ENCODE data around the gene RAPGEF1. TPM values are rescaled to one million over a fixed set of nuclear protein-coding genes. Genes with fewer than 3 reads are reported as not detected.

The RAPGEF1 gene
- total and polyA plus RNA-seq, 2 of the 13 experiments (the other 11 are each of a cell fraction or from before 2014, with no cell fraction given) = 21.2 to 38.9 TPM

GRCh38 chr9:131673531-131673930 lies 66.3 kb downstream of the RAPGEF1 start:
- Histone ChIP-seq H2AFZ (ENCODE audit: low read length) (no peak overlapping the region), H3K4me3 (replicated peaks in 1 of 3; ENCODE audit: insufficient read depth in 1 of 3, low read depth in 2 of 3, low read length in 3 of 3) (no peak overlapping the region), H3K27me3 (ENCODE audit: control insufficient read depth in 1 of 2, insufficient read depth in 2 of 2, low read length in 2 of 2) (no peaks in the 10 kb centered on the region), H4K20me1 (ENCODE audit: insufficient read depth, low read length) (no peaks in the 10 kb centered on the region; the same call in 1 of the 2 replicates), H3K27ac (ENCODE audit: extremely low read length, insufficient read depth, low read length) (no peak overlapping the region), H3K9me3 (ENCODE audit: low read length) (no peaks in the 10 kb centered on the region), H3K4me1 (ENCODE audit: insufficient read depth, low read length) (peaks cover 63% of the 10 kb centered on the region), H3K79me2 (ENCODE audit: insufficient read depth, low read length) (peaks cover 30% of the 10 kb centered on the region), H3K9ac (ENCODE audit: insufficient read depth, low read depth, low read length) (no peak overlapping the region), H3K36me3 (replicated peaks in 1 of 2; ENCODE audit: control insufficient read depth in 1 of 2, insufficient read depth in 2 of 2, low read length in 2 of 2) (0 out of 5 replicates have a peak, but pooled peaks cover 0 to 1% of the 10 kb centered on the region in 2 experiments), H3K4me2 (ENCODE audit: low read depth, low read length) (no peak overlapping the region)
- POLR2A ChIA-PET = no interaction called here
- ATAC-seq (no peak), DNase-seq (ENCODE audit: low spot score) (no peak), FAIRE-seq (no peak)
- in situ Hi-C loops (cut with HindIII; ENCODE audit: extremely low pct_ligation_motif_present, low pct_unique_long_range_greater_than_20kb) (no loop called here), intact Hi-C loops (cut with micrococcal nuclease; ENCODE audit: unreplicated experiment) (no loop called here)
- no peak for TF ChIP-seq SMAD1 (CRISPR knock-in tag; IDR thresholded peaks at IDR 0.05; ENCODE audit: borderline replicate concordance, low read depth)
- no peak for TF ChIP-seq ZSCAN20 (CRISPR knock-in tag; IDR thresholded peaks at IDR 0.05; ENCODE audit: borderline replicate concordance)
- CTCF ChIA-PET (ENCODE audit: low intra/inter-chr PET ratio, low total read pairs) = no interaction called here
- BruUV-seq (replicated peaks) = no TSS peak
- 85% methylated on average over 7 of the region's 7 CpGs for WGBS (ENCODE audit: low lambda C conversion rate)

- H3K4me2 ChIP-seq (ENCODE audit: low read depth, low read length) = no peak overlapping the region
- H4K20me1 ChIP-seq (ENCODE audit: insufficient read depth, low read length) = no peaks in the 10 kb centered on the region; the same call in 1 of the 2 replicates
- ATAC-seq (no peak), FAIRE-seq (no peak), DNase-seq (ENCODE audit: low spot score) (no peak)
- no peaks in the 10 kb centered on the region for H3K9me3 ChIP-seq (ENCODE audit: low read length)
- in situ Hi-C loops (cut with HindIII; ENCODE audit: extremely low pct_ligation_motif_present, low pct_unique_long_range_greater_than_20kb) = no loop called here
- no peak overlapping the region for H3K27ac ChIP-seq (ENCODE audit: extremely low read length, insufficient read depth, low read length)
- intact Hi-C loops (cut with micrococcal nuclease; ENCODE audit: unreplicated experiment) = no loop called here
- no peak overlapping the region for H2AFZ ChIP-seq (ENCODE audit: low read length)
- no peaks in the 10 kb centered on the region for H3K27me3 ChIP-seq (ENCODE audit: control insufficient read depth in 1 of 2, insufficient read depth in 2 of 2, low read length in 2 of 2)
- peaks cover 32% of the 10 kb centered on the region for H3K79me2 ChIP-seq (ENCODE audit: insufficient read depth, low read length)
- 96% methylated on average over 1 of the region's 1 CpG for WGBS (ENCODE audit: low lambda C conversion rate)
- no peak overlapping the region for H3K9ac ChIP-seq (ENCODE audit: insufficient read depth, low read depth, low read length)
- BruUV-seq (replicated peaks) = no TSS peak
- POLR2A ChIA-PET = no interaction called here
- CTCF ChIA-PET (ENCODE audit: low intra/inter-chr PET ratio, low total read pairs) = no interaction called here
- 0 out of 5 replicates have a peak, but pooled peaks cover 0 to 1% of the 10 kb centered on the region in 2 experiments for H3K36me3 ChIP-seq (replicated peaks in 1 of 2; ENCODE audit: control insufficient read depth in 1 of 2, insufficient read depth in 2 of 2, low read length in 2 of 2)
- no peak overlapping the region for H3K4me3 ChIP-seq (replicated peaks in 1 of 3; ENCODE audit: insufficient read depth in 1 of 3, low read depth in 2 of 3, low read length in 3 of 3)
- H3K4me1 ChIP-seq (ENCODE audit: insufficient read depth, low read length) = peaks cover 62% of the 10 kb centered on the region
- no peak for TF ChIP-seq ZSCAN30 (CRISPR knock-in tag; IDR thresholded peaks at IDR 0.05)
- TF ChIP-seq RAD51 (IDR thresholded peaks at IDR 0.05; ENCODE audit: borderline replicate concordance) = no peak
- no peak for TF ChIP-seq HNF1B (CRISPR knock-in tag; IDR thresholded peaks at IDR 0.05)
- TF ChIP-seq CENPX (CRISPR knock-in tag; IDR thresholded peaks at IDR 0.05) = no peak
- no peak for TF ChIP-seq ZNF614 (CRISPR knock-in tag; IDR thresholded peaks at IDR 0.05; ENCODE audit: borderline replicate concordance)
- TF ChIP-seq SYNCRIP (IDR thresholded peaks at IDR 0.05; ENCODE audit: insufficient read depth, low read depth, low read length) = no peak
- TF ChIP-seq SKIL (CRISPR knock-in tag; IDR thresholded peaks at IDR 0.05; ENCODE audit: borderline replicate concordance) = no peak
- no peak for TF ChIP-seq CBFB (CRISPR knock-in tag; IDR thresholded peaks at IDR 0.05)
- no peak for TF ChIP-seq REL (CRISPR knock-in tag; conservative IDR thresholded peaks at IDR 0.05)
- TF ChIP-seq FOXO1 (CRISPR knock-in tag; IDR thresholded peaks at IDR 0.05) = no peak
- no peak for TF ChIP-seq MYPOP (CRISPR knock-in tag; IDR thresholded peaks at IDR 0.05)
- TF ChIP-seq ZFP90 (CRISPR knock-in tag; IDR thresholded peaks at IDR 0.05; ENCODE audit: borderline replicate concordance) = no peak
Measured at GRCh38 chr9:131673068-131673467, 66.8 kb downstream of the RAPGEF1 start.
